ENCODE results near the gene PTCH1. TPM values are rescaled to one million over a fixed set of nuclear protein-coding genes. Genes with fewer than 3 reads are reported as not detected.
A peak's percentile ranks its signal among the peaks of the same experiment; 100 is the strongest.

The PTCH1 gene
- total RNA-seq, 1 donor from 2014 or later, result 4.7 TPM

- Histone ChIP-seq H3K27ac (ENCODE audit: low read depth, low read length) (no peak overlapping the region), H3K4me3 (ENCODE audit: low read length in 3 of 3) (no peak overlapping the region), H3K9me3 (ENCODE audit: control insufficient read depth in 3 of 3, low read length in 3 of 3) (no peaks in the 10 kb centered on the region), H3K9ac (ENCODE audit: low read depth in 1 of 3, low read length in 3 of 3) (no peak overlapping the region), H3K27me3 (ENCODE audit: control insufficient read depth in 3 of 3, insufficient read depth in 3 of 3, low read length in 3 of 3) (no peaks in the 10 kb centered on the region), H3K36me3 (ENCODE audit: control insufficient read depth in 3 of 3, insufficient read depth in 3 of 3, low read length in 3 of 3) (peaks cover 44 to 57% (median 45%) of the 10 kb centered on the region in 3 donors), H3K4me1 (ENCODE audit: control insufficient read depth in 3 of 3, insufficient read depth in 3 of 3, low read length in 3 of 3) (no peaks in the 10 kb centered on the region)
These were observed 38.9 kb downstream of the PTCH1 start for GRCh38 chr9:95477885-95478284.

- Histone ChIP-seq H3K9ac (ENCODE audit: low read depth in 1 of 3, low read length in 3 of 3) (no peak overlapping the region), H3K9me3 (ENCODE audit: control insufficient read depth in 3 of 3, low read length in 3 of 3) (no peaks in the 10 kb centered on the region), H3K36me3 (ENCODE audit: control insufficient read depth in 3 of 3, insufficient read depth in 3 of 3, low read length in 3 of 3) (peaks cover 45 to 62% (median 46%) of the 10 kb centered on the region in 3 donors), H3K27ac (ENCODE audit: low read depth, low read length) (no peak overlapping the region), H3K4me3 (ENCODE audit: low read length in 3 of 3) (no peak overlapping the region), H3K4me1 (ENCODE audit: control insufficient read depth in 3 of 3, insufficient read depth in 3 of 3, low read length in 3 of 3) (no peaks in the 10 kb centered on the region), H3K27me3 (ENCODE audit: control insufficient read depth in 3 of 3, insufficient read depth in 3 of 3, low read length in 3 of 3) (no peaks in the 10 kb centered on the region)
These were observed 39.3 kb downstream of the PTCH1 start for GRCh38 chr9:95477441-95477840.

- no peak overlapping the region for H3K9ac ChIP-seq (ENCODE audit: low read depth in 1 of 3, low read length in 3 of 3)
- no peaks in the 10 kb centered on the region for H3K4me1 ChIP-seq (ENCODE audit: control insufficient read depth in 3 of 3, insufficient read depth in 3 of 3, low read length in 3 of 3)
- H3K27me3 ChIP-seq (ENCODE audit: control insufficient read depth in 3 of 3, insufficient read depth in 3 of 3, low read length in 3 of 3), result no peaks in the 10 kb centered on the region
- no peaks in the 10 kb centered on the region for H3K9me3 ChIP-seq (ENCODE audit: control insufficient read depth in 3 of 3, low read length in 3 of 3)
- no peak overlapping the region for H3K4me3 ChIP-seq (ENCODE audit: low read length in 3 of 3)
- H3K36me3 ChIP-seq (ENCODE audit: control insufficient read depth in 3 of 3, insufficient read depth in 3 of 3, low read length in 3 of 3), result peaks cover 25 to 43% (median 37%) of the 10 kb centered on the region in 3 donors
- no peak overlapping the region for H3K27ac ChIP-seq (ENCODE audit: low read depth, low read length)
These were observed 48.0 kb downstream of the PTCH1 start for GRCh38 chr9:95468791-95469190.

GRCh38 chr9:95465115-95465514 is 51.7 kb downstream of the PTCH1 start:
- Histone ChIP-seq H3K27ac (ENCODE audit: low read depth, low read length) (no peak overlapping the region), H3K9ac (ENCODE audit: low read depth in 1 of 3, low read length in 3 of 3) (no peak overlapping the region), H3K27me3 (ENCODE audit: control insufficient read depth in 3 of 3, insufficient read depth in 3 of 3, low read length in 3 of 3) (no peaks in the 10 kb centered on the region), H3K9me3 (ENCODE audit: control insufficient read depth in 3 of 3, low read length in 3 of 3) (no peaks in the 10 kb centered on the region), H3K4me3 (ENCODE audit: low read length in 3 of 3) (no peak overlapping the region), H3K36me3 (ENCODE audit: control insufficient read depth in 3 of 3, insufficient read depth in 3 of 3, low read length in 3 of 3) (peaks cover 30 to 43% (median 41%) of the 10 kb centered on the region in 3 donors), H3K4me1 (ENCODE audit: control insufficient read depth in 3 of 3, insufficient read depth in 3 of 3, low read length in 3 of 3) (peaks cover 7 to 11% (median 9%) of the 10 kb centered on the region in 3 donors)

- peaks cover 30 to 43% (median 34%) of the 10 kb centered on the region in 3 donors for H3K36me3 ChIP-seq (ENCODE audit: control insufficient read depth in 3 of 3, insufficient read depth in 3 of 3, low read length in 3 of 3)
- H3K27ac ChIP-seq (ENCODE audit: low read depth, low read length), result no peak overlapping the region
- no peak overlapping the region for H3K9ac ChIP-seq (ENCODE audit: low read depth in 1 of 3, low read length in 3 of 3)
- H3K27me3 ChIP-seq (ENCODE audit: control insufficient read depth in 3 of 3, insufficient read depth in 3 of 3, low read length in 3 of 3), result no peaks in the 10 kb centered on the region
- peaks cover 7 to 11% (median 9%) of the 10 kb centered on the region in 3 donors for H3K4me1 ChIP-seq (ENCODE audit: control insufficient read depth in 3 of 3, insufficient read depth in 3 of 3, low read length in 3 of 3)
- H3K9me3 ChIP-seq (ENCODE audit: control insufficient read depth in 3 of 3, low read length in 3 of 3), result no peaks in the 10 kb centered on the region
- H3K4me3 ChIP-seq (ENCODE audit: low read length in 3 of 3), result peak overlapping the region in 1 of 3 donors; percentile 49
These were observed 53.4 kb downstream of the PTCH1 start for GRCh38 chr9:95463148-95464060.

- Histone ChIP-seq H3K36me3 (ENCODE audit: control insufficient read depth in 3 of 3, insufficient read depth in 3 of 3, low read length in 3 of 3) (peaks cover 29 to 41% (median 36%) of the 10 kb centered on the region in 3 donors), H3K27ac (ENCODE audit: low read depth, low read length) (no peak overlapping the region)
These were observed 54.3 kb downstream of the PTCH1 start for GRCh38 chr9:95462249-95463147.

GRCh38 chr9:95461448-95462248 is 55.1 kb downstream of the PTCH1 start:
- Histone ChIP-seq H3K27ac (ENCODE audit: low read depth, low read length) (no peak overlapping the region), H3K27me3 (ENCODE audit: control insufficient read depth in 3 of 3, insufficient read depth in 3 of 3, low read length in 3 of 3) (no peaks in the 10 kb centered on the region), H3K9me3 (ENCODE audit: control insufficient read depth in 3 of 3, low read length in 3 of 3) (no peaks in the 10 kb centered on the region), H3K4me3 (ENCODE audit: low read length in 3 of 3) (no peak overlapping the region), H3K4me1 (ENCODE audit: control insufficient read depth in 3 of 3, insufficient read depth in 3 of 3, low read length in 3 of 3) (peaks cover 7 to 11% (median 9%) of the 10 kb centered on the region in 3 donors), H3K36me3 (ENCODE audit: control insufficient read depth in 3 of 3, insufficient read depth in 3 of 3, low read length in 3 of 3) (peaks cover 27 to 40% (median 34%) of the 10 kb centered on the region in 3 donors), H3K9ac (ENCODE audit: low read depth in 1 of 3, low read length in 3 of 3) (no peak overlapping the region)

More at GRCh38 chr9:95462249-95463147, 54.3 kb downstream of the PTCH1 start:
- peaks cover 7 to 11% (median 9%) of the 10 kb centered on the region in 3 donors for H3K4me1 ChIP-seq (ENCODE audit: control insufficient read depth in 3 of 3, insufficient read depth in 3 of 3, low read length in 3 of 3)
- peak overlapping the region in 1 of 3 donors; percentile 57 for H3K9ac ChIP-seq (ENCODE audit: low read depth in 1 of 3, low read length in 3 of 3)
- no peaks in the 10 kb centered on the region for H3K27me3 ChIP-seq (ENCODE audit: control insufficient read depth in 3 of 3, insufficient read depth in 3 of 3, low read length in 3 of 3)
- no peaks in the 10 kb centered on the region for H3K9me3 ChIP-seq (ENCODE audit: control insufficient read depth in 3 of 3, low read length in 3 of 3)
- peak overlapping the region in 2 of 3 donors; percentile 29 to 49 for H3K4me3 ChIP-seq (ENCODE audit: low read length in 3 of 3)

GRCh38 chr9:95460518-95461164 is 56.1 kb downstream of the PTCH1 start:
- no peak overlapping the region for H3K4me3 ChIP-seq (ENCODE audit: low read length in 3 of 3)
- no peak overlapping the region for H3K27ac ChIP-seq (ENCODE audit: low read depth, low read length)
- peaks cover 32 to 49% (median 41%) of the 10 kb centered on the region in 3 donors for H3K36me3 ChIP-seq (ENCODE audit: control insufficient read depth in 3 of 3, insufficient read depth in 3 of 3, low read length in 3 of 3)
- no peaks in the 10 kb centered on the region for H3K9me3 ChIP-seq (ENCODE audit: control insufficient read depth in 3 of 3, low read length in 3 of 3)
- no peaks in the 10 kb centered on the region for H3K27me3 ChIP-seq (ENCODE audit: control insufficient read depth in 3 of 3, insufficient read depth in 3 of 3, low read length in 3 of 3)
- H3K9ac ChIP-seq (ENCODE audit: low read depth in 1 of 3, low read length in 3 of 3), result no peak overlapping the region
- peaks cover 7 to 11% (median 9%) of the 10 kb centered on the region in 3 donors for H3K4me1 ChIP-seq (ENCODE audit: control insufficient read depth in 3 of 3, insufficient read depth in 3 of 3, low read length in 3 of 3)

All from skeletal muscle tissue (tissue), 4 donors.